T-cell (primary cell): ENCODE data around the gene KRT75. TPM values are rescaled to one million over a fixed set of nuclear protein-coding genes. Genes with fewer than 3 reads are reported as not detected.

Experiments
- ATAC-seq, 4 experiments: fragments of 200-7000 bp in 3 of 4; fragments of 150-1000 bp in 1 of 4; cut with Tn5 transposase; replicated peaks in 1 of 4; 1 replicate in 3 of 4; 2 replicates in 1 of 4; pipeline ENCODE4 v1.10.0; 2021; ENCODE audit warnings: moderate library complexity in 3 of 4, mild to moderate bottlenecking in 2 of 4, moderate number of reproducible peaks in 1 of 4
- CTCF ChIA-PET, 2 donors: fragments of 300-600 bp; sonication (Branson Sonifier 250); formaldehyde crosslinking; loops; one replicate each; lab custom pipeline; 2022; ENCODE audit warnings: antibody characterized with exemption in 2 of 2; lab: Charles Lee
- POLR2A ChIA-PET, 2 donors: fragments of 300-600 bp; sonication (Branson Sonifier 250); formaldehyde crosslinking; loops; one replicate each; lab custom pipeline; 2022; ENCODE audit warnings: antibody characterized with exemption in 2 of 2; lab: Charles Lee
- DNase-seq, 35 experiments: peaks; one replicate each; pipeline versions ENCODE4 v3.0.0 to v3.0.0-alpha.2; 2013 to 2023
- H3K27ac ChIP-seq: one replicate; pipeline ENCODE4 v1.5.1; 2013; ENCODE audit warnings: low read length
- H3K27me3 ChIP-seq, 2 experiments: replicated peaks in 1 of 2; 1 replicate in 1 of 2; 2 replicates in 1 of 2; pipeline versions ENCODE4 v1.6.1 to v1.7.0; 2013; ENCODE audit warnings: low read length in 1 of 2, mixed read lengths in 1 of 2; ENCODE audit not compliant: control insufficient read depth in 2 of 2, insufficient read depth in 2 of 2; ENCODE audit errors: extremely low read depth in 1 of 2
- H3K36me3 ChIP-seq, 2 donors: 1 replicate in 1 of 2; 2 replicates in 1 of 2; pipeline versions ENCODE4 v1.6.1 to v1.7.0; 2013; ENCODE audit warnings: low read length in 1 of 2; ENCODE audit not compliant: control insufficient read depth in 2 of 2, insufficient read depth in 1 of 2; ENCODE audit errors: extremely low read depth in 1 of 2
- H3K4me1 ChIP-seq, 2 experiments: 1 replicate in 1 of 2; 2 replicates in 1 of 2; pipeline versions ENCODE4 v1.6.1 to v1.7.0; 2013; ENCODE audit warnings: low read length in 2 of 2, mixed read lengths in 1 of 2; ENCODE audit not compliant: insufficient read depth in 2 of 2, control insufficient read depth in 1 of 2; ENCODE audit errors: extremely low read depth in 1 of 2
- H3K4me3 ChIP-seq, 2 donors: 1 replicate in 1 of 2; 2 replicates in 1 of 2; pipeline versions ENCODE4 v1.5.1 to v1.7.0; 2013; ENCODE audit warnings: mild to moderate bottlenecking in 2 of 2, low read length in 1 of 2, moderate library complexity in 1 of 2; ENCODE audit not compliant: control insufficient read depth in 1 of 2; ENCODE audit errors: extremely low read depth in 1 of 2
- H3K9me3 ChIP-seq: 2 replicates; pipeline ENCODE4 v1.7.0; 2013
- H3K27ac Mint-ChIP-seq, 2 donors: one replicate each; pipeline ENCODE4 v1.8.0; 2020 to 2021; ENCODE audit warnings: mild to moderate bottlenecking in 2 of 2, mixed read lengths in 2 of 2
- H3K27me3 Mint-ChIP-seq, 2 donors: one replicate each; pipeline ENCODE4 v1.8.0; 2021 to 2022; ENCODE audit warnings: mixed read lengths in 2 of 2
- H3K36me3 Mint-ChIP-seq: one replicate; pipeline ENCODE4 v1.8.0; 2021; ENCODE audit warnings: mixed read lengths
- H3K4me1 Mint-ChIP-seq, 3 donors: one replicate each; pipeline ENCODE4 v1.8.0; 2020 to 2022; ENCODE audit warnings: mixed read lengths in 3 of 3, mild to moderate bottlenecking in 1 of 3
- H3K4me3 Mint-ChIP-seq, 3 donors: one replicate each; pipeline ENCODE4 v1.8.0; 2020 to 2022; ENCODE audit warnings: mild to moderate bottlenecking in 3 of 3, mixed read lengths in 3 of 3, moderate library complexity in 3 of 3
- H3K9me3 Mint-ChIP-seq, 3 donors: one replicate each; pipeline ENCODE4 v1.8.0; 2020 to 2022; ENCODE audit warnings: mixed read lengths in 3 of 3
- WGBS: methylation state at CpG from one replicate; pipeline ENCODE4 v1.1.5; 2013; ENCODE audit warnings: missing lambda C conversion rate; ENCODE audit not compliant: insufficient coverage; 5-methylcytosine and 5-hydroxymethylcytosine counted together
- total RNA-seq, 35 experiments: library from RNA in 6 of 35; stranded (reverse) in 6 of 35; fragments of 120-200 nt in 1 of 35; gene quantifications; one replicate each; pipeline versions ENCODE4 v1.2.1 to v1.2.4 and lab custom pipeline; 2013 to 2026

KRT75 gene
- total RNA-seq, 5 donors from 2014 or later (not counting 1 experiment from before 2014, with no cell fraction given) = not detected

DNA sequence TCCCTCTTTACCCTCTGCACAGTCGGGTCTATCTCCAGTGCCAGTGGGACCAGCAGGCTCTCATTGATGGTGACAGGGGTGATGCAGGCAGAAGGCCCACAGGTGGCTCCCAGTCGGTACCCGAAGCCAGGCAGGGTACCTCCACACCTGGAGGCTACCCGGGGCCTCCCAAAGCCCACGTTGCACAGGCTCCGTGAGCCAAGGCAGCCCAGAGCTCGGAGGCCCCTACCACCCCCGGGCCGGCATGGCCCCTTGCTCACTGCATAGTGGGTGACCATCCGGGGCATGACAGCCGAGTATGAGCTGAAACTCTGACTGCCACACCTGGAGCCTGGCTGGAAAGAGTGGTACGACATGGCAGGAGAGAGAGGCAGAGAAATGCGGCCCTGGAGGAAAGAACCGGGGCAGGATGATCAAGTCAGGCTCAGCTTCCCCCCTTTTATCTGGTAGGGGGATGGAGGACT is 28.2 kb downstream of the KRT75 start, which contains the start of gene KRT82:
Gene KRT82 (minus strand): TSS at position 414 of the 464 bp plus-strand sequence. CDS start 58 bp downstream, at position 356.
- Mint-ChIP-seq H3K36me3 (no peaks in the 10 kb centered on the region), H3K4me3 (no peak within 1 kb of the TSS), H3K9me3 (no peaks in the 10 kb centered on the region), H3K27me3 (peaks cover 9 to 14% of the 10 kb centered on the region in 2 donors), H3K27ac (no peak within 1 kb of the TSS), H3K4me1 (no peaks in the 10 kb centered on the region)
- Histone ChIP-seq H3K4me3 (no peak within 1 kb of the TSS), H3K27me3 (peaks cover 0 to 18% of the 10 kb centered on the region in 2 experiments), H3K4me1 (no peaks in the 10 kb centered on the region), H3K36me3 (no peaks in the 10 kb centered on the region), H3K27ac (no peak within 1 kb of the TSS), H3K9me3 (no peaks in the 10 kb centered on the region)
- no peak for DNase-seq
- no peak for ATAC-seq
- POLR2A ChIA-PET = interaction anchor here in 1 of 2 donors (0.6 kb wide), 1 partner anchor 534 kb away, joined by 3 read pairs; no protein-coding TSS in a partner anchor
- CTCF ChIA-PET = interaction anchor here in 1 of 2 donors (0.6 kb wide), 1 partner anchor 127 kb away, joined by 5 read pairs; no protein-coding TSS in a partner anchor
- WGBS = 78% methylated on average over 9 of the region's 14 CpGs

- Mint-ChIP-seq H3K36me3 (no peaks in the 10 kb centered on the region), H3K9me3 (no peaks in the 10 kb centered on the region), H3K4me1 (no peaks in the 10 kb centered on the region), H3K4me3 (no peak overlapping the region), H3K27ac (no peak overlapping the region), H3K27me3 (peaks cover 9 to 18% of the 10 kb centered on the region in 2 donors)
- no peak overlapping the region for H3K27ac ChIP-seq
- no peak overlapping the region for H3K4me3 ChIP-seq
- no CpG with 5 or more reads among the region's 3 CpGs for WGBS
- CTCF ChIA-PET = no interaction called here
- ATAC-seq = no peak
- DNase-seq = no peak
- POLR2A ChIA-PET = interaction anchor here in 1 of 2 donors (0.7 kb wide), 1 partner anchor 96 kb away, joined by 3 read pairs; no protein-coding TSS in a partner anchor
- no peaks in the 10 kb centered on the region for H3K36me3 ChIP-seq
- H3K9me3 ChIP-seq = no peaks in the 10 kb centered on the region
- peaks cover 0 to 27% of the 10 kb centered on the region in 2 experiments for H3K27me3 ChIP-seq
- H3K4me1 ChIP-seq = no peaks in the 10 kb centered on the region
Measured at GRCh38 chr12:52404951-52405350, 29.2 kb downstream of the KRT75 start.

DNA sequence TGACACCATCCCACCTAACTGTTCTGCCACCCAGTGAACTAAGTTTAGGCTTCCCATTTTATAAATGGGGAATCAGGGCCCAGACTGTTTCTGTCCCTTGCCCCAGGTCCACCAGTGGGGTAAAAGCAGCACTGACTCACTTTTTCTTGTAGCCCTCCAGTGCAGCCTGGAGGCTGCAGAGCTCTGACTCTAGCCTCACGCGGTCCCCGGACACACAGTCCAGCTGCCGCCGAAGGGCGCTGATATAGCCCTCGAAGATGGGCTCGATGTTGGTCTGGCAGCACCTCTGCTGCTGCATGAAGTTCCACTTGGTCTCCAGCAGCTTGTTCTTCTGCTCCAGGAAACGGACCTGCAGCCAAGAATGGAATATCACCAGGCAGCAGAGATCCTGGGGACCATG is 30.6 kb downstream of the KRT75 start:
- Histone ChIP-seq H3K4me3 (no peak overlapping the region), H3K4me1 (no peaks in the 10 kb centered on the region), H3K27ac (no peak overlapping the region), H3K27me3 (peaks cover 0 to 38% of the 10 kb centered on the region in 2 experiments), H3K36me3 (no peaks in the 10 kb centered on the region), H3K9me3 (no peaks in the 10 kb centered on the region)
- H3K27me3 Mint-ChIP-seq = peaks cover 11 to 19% of the 10 kb centered on the region in 2 donors
- ATAC-seq = no peak
- 90% methylated on average over 9 of the region's 9 CpGs for WGBS
- H3K36me3 Mint-ChIP-seq = no peaks in the 10 kb centered on the region
- no peak for DNase-seq
- H3K4me1 Mint-ChIP-seq = no peaks in the 10 kb centered on the region
- H3K4me3 Mint-ChIP-seq = no peak overlapping the region
- H3K27ac Mint-ChIP-seq = no peak overlapping the region
- ChIA-PET CTCF (interaction anchor here in 1 of 2 donors (0.7 kb wide), 1 partner anchor 27 kb away, joined by 3 read pairs; no protein-coding TSS in a partner anchor), POLR2A (no interaction called here)
- H3K9me3 Mint-ChIP-seq = no peaks in the 10 kb centered on the region

DNA sequence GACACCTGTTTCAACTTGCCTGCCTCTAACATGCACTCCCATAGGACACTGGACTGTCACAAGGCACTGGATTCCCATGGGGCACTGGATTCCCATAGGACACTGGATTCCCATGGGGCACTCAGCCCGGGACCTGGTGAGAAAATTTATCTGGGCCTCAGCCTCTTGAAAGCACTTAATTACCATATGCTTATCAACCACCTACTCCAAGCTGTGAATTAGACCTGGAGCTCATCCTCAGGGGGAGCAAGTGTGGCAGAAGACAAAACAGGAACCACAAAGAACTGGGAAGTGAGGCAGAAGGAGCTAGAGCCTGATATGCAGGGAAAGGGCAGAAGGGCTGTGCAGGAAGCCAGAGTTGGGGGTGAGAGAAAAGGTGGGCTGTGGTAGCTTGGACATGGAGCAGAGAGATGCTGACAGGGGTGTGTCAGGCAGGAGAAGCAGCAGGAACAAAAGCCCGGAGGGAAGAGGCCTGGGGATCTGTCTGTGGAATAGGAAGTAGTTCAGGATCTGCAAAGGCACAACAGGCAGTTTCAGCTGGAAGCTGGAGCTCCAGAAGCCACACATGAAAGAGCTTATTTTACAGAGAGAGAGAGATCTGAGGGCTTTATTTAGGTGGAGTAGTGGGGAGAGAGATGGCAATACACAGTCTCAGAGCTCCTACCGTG is 31.2 kb downstream of the KRT75 start:
- H3K9me3 Mint-ChIP-seq = no peaks in the 10 kb centered on the region
- no peak overlapping the region for H3K4me3 Mint-ChIP-seq
- ATAC-seq (no peak), DNase-seq (no peak)
- Histone ChIP-seq H3K27me3 (peaks cover 0 to 37% of the 10 kb centered on the region in 2 experiments), H3K4me3 (no peak overlapping the region), H3K36me3 (no peaks in the 10 kb centered on the region), H3K9me3 (no peaks in the 10 kb centered on the region), H3K27ac (no peak overlapping the region), H3K4me1 (no peaks in the 10 kb centered on the region)
- H3K36me3 Mint-ChIP-seq = no peaks in the 10 kb centered on the region
- peaks cover 9 to 17% of the 10 kb centered on the region in 2 donors for H3K27me3 Mint-ChIP-seq
- ChIA-PET CTCF (interaction anchor here in 1 of 2 donors (0.7 kb wide), 1 partner anchor 27 kb away, joined by 3 read pairs; no protein-coding TSS in a partner anchor), POLR2A (no interaction called here)
- no peak overlapping the region for H3K27ac Mint-ChIP-seq
- 27% methylated on average over 1 of the region's 3 CpGs for WGBS
- no peaks in the 10 kb centered on the region for H3K4me1 Mint-ChIP-seq

- DNase-seq (no peak), ATAC-seq (no peak)
- H3K27me3 ChIP-seq = peaks cover 0 to 33% of the 10 kb centered on the region in 2 experiments
- Mint-ChIP-seq H3K4me1 (no peaks in the 10 kb centered on the region), H3K9me3 (no peaks in the 10 kb centered on the region), H3K4me3 (no peak overlapping the region), H3K27ac (no peak overlapping the region), H3K36me3 (no peaks in the 10 kb centered on the region), H3K27me3 (peaks cover 4 to 14% of the 10 kb centered on the region in 2 donors)
- no peak overlapping the region for H3K27ac ChIP-seq
- H3K4me3 ChIP-seq = no peak overlapping the region
- ChIA-PET CTCF (no interaction called here), POLR2A (no interaction called here)
- H3K9me3 ChIP-seq = no peaks in the 10 kb centered on the region
- no peaks in the 10 kb centered on the region for H3K36me3 ChIP-seq
- no peaks in the 10 kb centered on the region for H3K4me1 ChIP-seq
- whole genome bisulfite sequencing = no CpG with 5 or more reads among the region's 2 CpGs
Measured at GRCh38 chr12:52402377-52402776, 31.8 kb downstream of the KRT75 start.

- POLR2A ChIA-PET = no interaction called here
- no peaks in the 10 kb centered on the region for H3K4me1 Mint-ChIP-seq
- WGBS = 53% methylated on average over 3 of the region's 4 CpGs
- no peaks in the 10 kb centered on the region for H3K9me3 ChIP-seq
- no peak overlapping the region for H3K4me3 ChIP-seq
- ATAC-seq (no peak), DNase-seq (no peak)
- no peak overlapping the region for H3K27ac Mint-ChIP-seq
- H3K9me3 Mint-ChIP-seq = no peaks in the 10 kb centered on the region
- H3K4me1 ChIP-seq = no peaks in the 10 kb centered on the region
- H3K36me3 Mint-ChIP-seq = no peaks in the 10 kb centered on the region
- H3K27me3 Mint-ChIP-seq = peaks cover 5 to 16% of the 10 kb centered on the region in 2 donors
- H3K27me3 ChIP-seq = peaks cover 0 to 35% of the 10 kb centered on the region in 2 experiments
- CTCF ChIA-PET = no interaction called here
- no peak overlapping the region for H3K4me3 Mint-ChIP-seq
- no peaks in the 10 kb centered on the region for H3K36me3 ChIP-seq
- H3K27ac ChIP-seq = no peak overlapping the region
Measured at GRCh38 chr12:52401926-52402325, 32.2 kb downstream of the KRT75 start.
